Frontal cortex (tissue), 4 donors: ENCODE results near the gene GNG14. TPM values are rescaled to one million over a fixed set of nuclear protein-coding genes. Genes with fewer than 3 reads are reported as not detected.
"Not testable (repeated sequence)": the region's sequence is repeated elsewhere in the genome, so short reads cannot be mapped to it uniquely, and the experiment has no call there.

Experiments used
- DNase-seq, 2 donors: peaks; one replicate each; pipeline ENCODE4 v3.0.0; 2012; ENCODE audit warnings: low spot score in 2 of 2
- FAIRE-seq: peaks from 2 replicates; lab custom pipeline; 2012; peaks lifted over from hg19 to GRCh38; lab: Jason Lieb, UNC
- small RNA-seq: library from RNA; depleted of rRNA; stranded (forward); fragments of <200 nt; gene quantifications from one replicate; pipeline ENCODE3, GENCODE V24; 2014
- total RNA-seq: library from RNA; depleted of rRNA; stranded (reverse); fragments of >200 nt; gene quantifications from one replicate; pipeline ENCODE4 v1.2.3, GENCODE V29; 2014
- donor health status: control.
- donor health status: control.
- donor health status: control.

Gene GNG14
- total RNA-seq, 1 donor from 2014 or later: not detected

DNA sequence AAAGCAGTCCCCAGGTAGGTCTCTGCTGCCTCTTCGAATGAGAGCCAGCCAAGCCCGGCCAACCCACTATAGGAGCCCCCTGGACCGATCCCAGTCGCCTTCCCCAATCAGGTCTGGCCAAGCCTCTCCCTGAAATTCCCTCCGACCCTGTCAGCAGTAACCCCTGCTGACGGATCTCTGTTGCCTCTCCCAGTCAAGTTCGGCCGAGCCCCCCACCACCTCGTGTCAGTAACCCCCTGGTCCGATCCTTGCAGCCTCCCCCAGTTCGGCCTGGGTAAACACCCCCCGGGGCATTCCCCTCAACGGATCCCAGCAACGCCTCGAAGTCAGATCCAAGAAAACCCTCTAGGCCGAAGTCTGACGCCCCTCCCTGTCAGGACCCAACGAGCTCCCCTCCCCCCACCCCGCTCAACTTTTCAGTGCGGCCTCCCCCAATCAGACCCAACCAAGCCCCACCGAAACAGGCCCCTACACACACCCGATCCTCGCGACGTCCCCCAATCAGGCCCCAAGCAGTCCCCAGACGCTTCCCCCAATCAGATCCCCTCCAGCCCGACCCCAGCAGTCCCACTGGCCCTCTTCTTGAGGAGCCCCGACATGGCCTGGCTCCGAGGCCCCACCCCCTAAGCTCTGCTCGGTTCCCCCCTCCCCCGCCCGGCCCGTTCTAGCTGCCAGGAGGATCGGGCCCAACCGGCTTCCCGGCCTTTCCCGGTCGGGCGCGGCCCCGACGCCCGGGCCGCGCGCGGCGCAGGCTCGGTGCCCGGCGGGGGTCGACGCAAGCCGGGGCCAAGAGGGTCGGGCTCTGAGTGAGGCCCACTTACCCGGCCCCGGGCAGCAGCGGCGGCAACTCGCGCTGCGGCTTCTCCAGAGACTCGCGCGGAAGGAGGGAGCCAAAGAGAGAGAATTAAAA lies 34.1 kb downstream of the GNG14 start:
- no peak for FAIRE-seq

GRCh38 chr19:12722566-12723380 lies 35.0 kb downstream of the GNG14 start:
- DNase-seq: peak; percentile 96 to 97
- FAIRE-seq: peak; percentile 83

More for the DNA sequence above, 34.1 kb downstream of the GNG14 start:
- peak; percentile 82 to 84 for DNase-seq

DNA sequence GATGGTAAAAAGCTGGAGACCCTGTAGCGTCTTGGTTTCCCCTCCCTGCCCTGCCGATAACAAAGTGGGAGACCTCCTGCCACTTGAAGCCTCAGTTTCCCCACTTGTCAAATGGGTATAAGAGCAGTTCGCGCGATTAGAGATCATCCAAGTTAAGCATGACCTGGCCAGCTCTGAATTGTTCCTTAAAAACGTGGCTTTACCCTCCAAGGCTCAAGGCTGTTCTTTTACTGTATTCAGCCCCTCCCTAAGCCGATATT lies 35.5 kb downstream of the GNG14 start:
- no peak for DNase-seq
- no peak for FAIRE-seq

- DNase-seq: peak; percentile 61 to 63
- FAIRE-seq: no peak
Measured at GRCh38 chr19:12723641-12724426, 36.0 kb downstream of the GNG14 start, which contains the start of gene TNPO2. Gene TNPO2, minus strand, starts transcription at chr19:12723932. Its CDS starts 2,955 bp downstream, at chr19:12720977.

DNA sequence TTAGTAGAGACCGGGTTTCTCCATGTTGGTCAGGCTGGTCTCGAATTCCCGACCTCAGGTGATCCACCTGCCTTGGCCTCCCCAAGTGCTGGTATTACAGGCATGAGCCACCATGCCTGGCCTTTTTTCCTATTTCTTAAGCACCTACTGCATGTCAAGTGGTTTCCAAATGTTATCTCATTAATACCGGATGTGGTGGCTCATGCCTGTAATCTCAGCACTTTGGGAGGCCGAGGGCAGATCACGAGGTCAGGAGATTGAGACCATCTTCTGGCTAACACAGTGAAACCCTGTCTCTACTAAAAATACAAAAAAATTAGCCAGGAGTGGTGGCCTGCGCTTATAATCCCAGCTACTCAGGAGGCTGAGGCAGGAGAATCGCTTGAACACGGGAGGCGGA lies 37.8 kb downstream of the GNG14 start:
- not testable (repeated sequence) for DNase-seq, FAIRE-seq

DNA sequence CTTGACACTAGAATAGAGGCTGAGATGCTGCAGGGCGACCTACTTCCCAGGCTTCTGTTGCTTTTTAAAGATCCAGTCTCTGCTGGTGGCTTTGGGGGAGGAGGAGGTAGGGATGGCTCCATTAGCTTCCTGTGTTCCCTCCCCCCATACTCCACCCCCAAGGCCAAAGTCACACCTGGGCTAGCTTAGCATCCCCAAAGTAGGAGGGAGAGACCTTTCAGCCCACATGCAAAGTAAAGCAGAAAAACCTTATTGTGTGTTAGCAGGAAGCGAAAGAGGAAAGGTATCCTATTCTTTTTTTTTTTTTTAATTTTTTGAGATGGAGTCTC lies 39.2 kb downstream of the GNG14 start:
- DNase-seq (no peak), FAIRE-seq (no peak)

DNA sequence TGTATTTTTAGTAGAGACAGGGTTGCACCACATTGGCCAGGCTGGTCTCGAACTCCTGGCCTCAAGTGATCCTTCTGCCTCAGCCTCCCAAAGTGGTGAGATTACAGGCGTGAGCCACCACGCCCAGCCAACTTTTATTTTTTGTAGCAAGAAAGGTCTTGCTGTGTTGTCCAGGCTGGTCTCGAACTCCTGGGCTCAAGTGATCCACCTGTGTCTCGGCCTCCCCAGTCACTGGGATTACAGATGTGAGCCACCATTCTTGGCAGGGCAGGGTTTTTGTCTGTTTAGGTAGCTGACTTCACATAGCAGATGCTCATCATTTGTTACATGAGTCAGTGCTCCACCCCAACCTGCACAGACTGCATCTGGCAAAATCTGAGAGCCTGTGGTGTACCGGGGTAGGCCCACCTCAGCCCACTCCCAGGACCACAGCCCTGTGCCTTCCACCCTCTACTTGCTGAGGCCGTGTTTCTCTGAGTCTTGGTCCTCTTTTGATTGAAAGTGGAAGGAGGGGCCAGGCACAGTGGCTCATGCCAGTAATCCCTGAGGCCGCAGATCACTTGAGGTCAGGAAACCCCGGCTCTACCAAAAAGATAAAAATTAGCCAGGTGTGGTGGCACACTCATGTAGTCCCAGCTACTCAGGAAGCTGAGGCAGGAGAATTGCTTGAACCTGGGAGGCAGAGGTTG lies 40.1 kb downstream of the GNG14 start:
- no peak for FAIRE-seq
- DNase-seq: no peak

GRCh38 chr19:12730064-12730463 lies 42.3 kb downstream of the GNG14 start:
- DNase-seq (no peak), FAIRE-seq (no peak)

DNA sequence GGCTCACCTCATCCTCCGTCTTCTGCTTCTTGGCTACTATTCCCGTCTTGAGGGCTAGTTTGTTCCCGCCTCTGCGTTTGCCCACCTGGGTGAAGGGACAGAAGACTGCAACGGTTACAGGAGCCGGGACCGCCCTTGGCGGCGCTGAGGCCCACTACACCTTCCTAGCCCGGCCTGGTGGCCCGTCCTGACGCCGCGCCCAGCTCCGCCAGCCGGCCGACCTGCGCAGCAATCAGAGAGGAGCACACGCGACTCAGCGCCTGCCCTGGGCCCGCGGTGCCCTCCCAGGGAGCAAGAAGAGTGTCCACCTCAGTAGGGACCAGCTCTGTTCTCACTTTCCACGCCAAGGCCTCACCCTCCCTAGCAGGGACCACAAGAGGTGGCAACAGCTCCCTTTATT lies 43.5 kb downstream of the GNG14 start:
- FAIRE-seq: no peak
- no peak for DNase-seq

- no peak for FAIRE-seq
- peak in 1 of 2 donors; percentile 38 for DNase-seq
Measured at GRCh38 chr19:12733369-12734214, 45.8 kb downstream of the GNG14 start.

DNA sequence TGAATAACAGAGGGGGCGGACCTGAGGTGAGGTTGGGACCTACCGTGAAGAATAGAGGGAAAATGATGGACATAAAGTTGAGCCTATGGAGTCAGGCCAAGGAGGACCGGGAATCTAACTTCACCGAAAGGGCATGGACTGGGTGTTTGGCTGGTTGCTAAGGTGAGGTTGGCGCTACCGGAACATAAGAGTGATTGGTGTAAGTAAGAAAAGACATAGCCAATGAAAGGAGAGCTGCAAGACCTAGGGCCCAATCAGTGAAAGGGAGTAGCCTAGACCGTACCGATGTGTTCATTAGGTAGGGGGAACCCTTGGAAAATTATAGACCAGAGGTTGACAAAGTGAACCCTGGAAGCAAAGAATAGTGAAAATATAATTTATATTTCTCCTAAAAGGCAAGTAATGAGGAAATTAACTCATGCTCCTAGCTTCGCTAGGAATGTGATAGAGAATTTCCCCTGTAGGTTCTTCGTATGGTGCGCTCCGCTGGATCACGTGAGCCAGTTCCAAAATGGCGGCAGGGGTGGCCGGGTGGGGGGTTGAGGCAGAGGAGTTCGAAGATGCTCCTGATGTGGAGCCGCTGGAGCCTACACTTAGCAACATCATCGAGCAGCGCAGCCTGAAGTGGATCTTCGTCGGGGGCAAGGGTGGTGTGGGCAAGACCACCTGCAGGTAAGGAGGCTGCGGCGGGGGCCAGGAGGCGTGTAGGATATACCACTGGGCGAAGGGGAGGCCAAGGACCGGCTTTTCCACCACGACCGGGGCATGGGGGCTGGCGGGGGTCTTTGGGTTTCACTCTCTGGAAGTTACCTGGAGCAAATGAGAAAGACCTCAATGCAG lies 49.4 kb downstream of the GNG14 start, which contains the start of gene GET3:
Gene GET3 (plus strand): TSS at position 503 of the 840 bp plus-strand sequence. CDS start 9 bp downstream, at position 512.
- FAIRE-seq: peak; percentile 95
- DNase-seq: peak; percentile 88 to 90

- no peak for DNase-seq
- no peak for FAIRE-seq
Measured at GRCh38 chr19:12737835-12738351, 50.1 kb downstream of the GNG14 start.

Small RNA genes within 50 kb of the gene (small RNA-seq; reads per million reads assigned to genes)
- gene SNORD41: 13.3 reads per million, percentile 96 among the genes with 10 or more reads in this experiment

Other genes with a start within 250 kb of the GNG14 start
- gene ZNF443, start 247.0 kb upstream of the GNG14 start, total RNA-seq: 14.3 TPM
- 37.5 TPM for gene ZNF709, start 203.2 kb upstream of the GNG14 start, total RNA-seq
- gene ZNF564, start 136.5 kb upstream of the GNG14 start, total RNA-seq: 32.6 TPM
- gene ZNF490, start 77.2 kb upstream of the GNG14 start, total RNA-seq: 9.4 TPM
- 25.3 TPM for gene ZNF791, start 77.1 kb upstream of the GNG14 start, total RNA-seq
- 10.6 TPM for gene MAN2B1, start 21.3 kb upstream of the GNG14 start, total RNA-seq
- gene WDR83, start 21.2 kb upstream of the GNG14 start, total RNA-seq: 9.0 TPM
- gene DHPS, start 6.1 kb upstream of the GNG14 start, total RNA-seq: 92.9 TPM
- 6.5 TPM for gene FBXW9, start 8.6 kb downstream of the GNG14 start, total RNA-seq
- gene TNPO2, start 35.9 kb downstream of the GNG14 start, total RNA-seq: 68.5 TPM
- gene TRIR, start 46.7 kb downstream of the GNG14 start, total RNA-seq: 216 TPM
- 85.2 TPM for gene GET3, start 49.5 kb downstream of the GNG14 start, total RNA-seq
- not detected for gene BEST2, start 63.8 kb downstream of the GNG14 start, total RNA-seq
- 14.3 TPM for gene HOOK2, start 87.6 kb downstream of the GNG14 start, total RNA-seq
- gene JUNB, start 103.5 kb downstream of the GNG14 start, total RNA-seq: 16.3 TPM
- 208 TPM for gene PRDX2, start 113.8 kb downstream of the GNG14 start, total RNA-seq
- 0.82 TPM for gene THSD8, start 114.1 kb downstream of the GNG14 start, total RNA-seq
- gene RNASEH2A, start 118.6 kb downstream of the GNG14 start, total RNA-seq: 15.9 TPM
- 1.6 TPM for gene RTBDN, start 146.6 kb downstream of the GNG14 start, total RNA-seq
- gene MAST1, start 150.5 kb downstream of the GNG14 start, total RNA-seq: 47.3 TPM
- 3.3 TPM for gene DNASE2, start 193.5 kb downstream of the GNG14 start, total RNA-seq
- gene KLF1, start 199.2 kb downstream of the GNG14 start, total RNA-seq: 0.41 TPM
- gene GCDH, start 203.2 kb downstream of the GNG14 start, total RNA-seq: 17.9 TPM
- 0.82 TPM for gene SYCE2, start 231.3 kb downstream of the GNG14 start, total RNA-seq
- 56.3 TPM for gene FARSA, start 245.7 kb downstream of the GNG14 start, total RNA-seq